Heart left ventricle (tissue), 13 donors: ENCODE results near the gene OR2T12.

ENCODE experiments used
- POLR2A ChIP-seq, 2 donors: fragments of 450-650 bp; IDR thresholded peaks; one replicate each; pipeline ENCODE4 v1.6.1; 2017; ENCODE audit warnings: antibody characterized with exemption in 2 of 2, mild to moderate bottlenecking in 2 of 2, moderate library complexity in 2 of 2
- TF ChIP-seq, protein P1 (sequence below), 12 donors: fragments of 200-600 bp; sonication (generic) in 4 of 12; IDR thresholded peaks; one replicate each; pipeline versions ENCODE4 v1.5.0 to v1.8.0; 2018 to 2022; ENCODE audit warnings: antibody characterized with exemption in 12 of 12, mild to moderate bottlenecking in 5 of 12
- donor health status: ischemic (EF 13 %, LVEDD 7.1; RV severe dilation, severe dysfunction).
- donor health status: DM: no; HTN: yes; CAD: no.
- donor health status: DM: no; HTN: no; CAD: no.
- donor health status: ischemic (EF 25% LVEDD 6.9; RV normal size, moderate dysfunction).
- donor health status: ischemic (EF 25% LVEDD 5.7; RV mildly dilated, moderate dysfunction).
- donor health status: ischemic (EF 35%, LVEDD 5.7; RV mildly dilated, moderate dysfunction).
- donor health status: nonischemic (EF 11% LVEDD 7.7; RV severe dilation, severe dysfunction).
- donor health status: DM: yes; HTN: yes; CAD: no.
- donor health status: PGD.
- donor health status: ischemic (EF 29% LVEDD 5.4; RV normal size, mild dysfunction).
- donor health status: nonischemic (EF 23%, LVEDD 6.1; RV moderate dilation, normal function).

DNA sequence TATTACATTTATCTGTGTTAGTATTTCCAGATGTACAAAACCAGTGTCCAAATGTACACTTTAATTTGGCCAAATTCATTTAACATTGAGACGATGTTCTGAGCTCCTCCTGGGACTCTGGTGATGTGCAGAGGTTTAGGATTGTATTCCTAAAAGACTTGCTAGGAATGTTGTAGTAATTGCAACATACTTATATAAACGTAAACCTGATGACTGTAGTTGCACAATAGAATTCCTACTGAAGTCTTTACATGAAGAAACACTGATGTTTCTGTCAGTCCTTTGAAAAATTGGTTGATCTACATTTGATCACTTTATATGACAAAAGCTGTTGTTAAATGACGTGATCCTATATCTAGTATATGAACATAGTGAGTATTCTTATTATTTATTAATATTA is 40.2 kb upstream of the OR2T12 start:
- TF ChIP-seq, protein P1, sequence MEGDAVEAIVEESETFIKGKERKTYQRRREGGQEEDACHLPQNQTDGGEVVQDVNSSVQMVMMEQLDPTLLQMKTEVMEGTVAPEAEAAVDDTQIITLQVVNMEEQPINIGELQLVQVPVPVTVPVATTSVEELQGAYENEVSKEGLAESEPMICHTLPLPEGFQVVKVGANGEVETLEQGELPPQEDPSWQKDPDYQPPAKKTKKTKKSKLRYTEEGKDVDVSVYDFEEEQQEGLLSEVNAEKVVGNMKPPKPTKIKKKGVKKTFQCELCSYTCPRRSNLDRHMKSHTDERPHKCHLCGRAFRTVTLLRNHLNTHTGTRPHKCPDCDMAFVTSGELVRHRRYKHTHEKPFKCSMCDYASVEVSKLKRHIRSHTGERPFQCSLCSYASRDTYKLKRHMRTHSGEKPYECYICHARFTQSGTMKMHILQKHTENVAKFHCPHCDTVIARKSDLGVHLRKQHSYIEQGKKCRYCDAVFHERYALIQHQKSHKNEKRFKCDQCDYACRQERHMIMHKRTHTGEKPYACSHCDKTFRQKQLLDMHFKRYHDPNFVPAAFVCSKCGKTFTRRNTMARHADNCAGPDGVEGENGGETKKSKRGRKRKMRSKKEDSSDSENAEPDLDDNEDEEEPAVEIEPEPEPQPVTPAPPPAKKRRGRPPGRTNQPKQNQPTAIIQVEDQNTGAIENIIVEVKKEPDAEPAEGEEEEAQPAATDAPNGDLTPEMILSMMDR (IDR thresholded peaks at IDR 0.05): no peak
- TF ChIP-seq POLR2A (IDR thresholded peaks at IDR 0.05): no peak
